CD4-positive, alpha-beta T cell treated with Interleukin-12 subunit alpha and Interleukin-12 subunit beta, for 1 hour (primary cell): ENCODE results near the gene INTS13.
"Not testable (repeated sequence)": the region's sequence is repeated elsewhere in the genome, so short reads cannot be mapped to it uniquely, and the experiment has no call there.

Experiments used
- DNase-seq: peaks from one replicate; pipeline ENCODE4 v3.0.0-alpha.2; 2020

INTS13 gene, protein sequence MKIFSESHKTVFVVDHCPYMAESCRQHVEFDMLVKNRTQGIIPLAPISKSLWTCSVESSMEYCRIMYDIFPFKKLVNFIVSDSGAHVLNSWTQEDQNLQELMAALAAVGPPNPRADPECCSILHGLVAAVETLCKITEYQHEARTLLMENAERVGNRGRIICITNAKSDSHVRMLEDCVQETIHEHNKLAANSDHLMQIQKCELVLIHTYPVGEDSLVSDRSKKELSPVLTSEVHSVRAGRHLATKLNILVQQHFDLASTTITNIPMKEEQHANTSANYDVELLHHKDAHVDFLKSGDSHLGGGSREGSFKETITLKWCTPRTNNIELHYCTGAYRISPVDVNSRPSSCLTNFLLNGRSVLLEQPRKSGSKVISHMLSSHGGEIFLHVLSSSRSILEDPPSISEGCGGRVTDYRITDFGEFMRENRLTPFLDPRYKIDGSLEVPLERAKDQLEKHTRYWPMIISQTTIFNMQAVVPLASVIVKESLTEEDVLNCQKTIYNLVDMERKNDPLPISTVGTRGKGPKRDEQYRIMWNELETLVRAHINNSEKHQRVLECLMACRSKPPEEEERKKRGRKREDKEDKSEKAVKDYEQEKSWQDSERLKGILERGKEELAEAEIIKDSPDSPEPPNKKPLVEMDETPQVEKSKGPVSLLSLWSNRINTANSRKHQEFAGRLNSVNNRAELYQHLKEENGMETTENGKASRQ

DNA sequence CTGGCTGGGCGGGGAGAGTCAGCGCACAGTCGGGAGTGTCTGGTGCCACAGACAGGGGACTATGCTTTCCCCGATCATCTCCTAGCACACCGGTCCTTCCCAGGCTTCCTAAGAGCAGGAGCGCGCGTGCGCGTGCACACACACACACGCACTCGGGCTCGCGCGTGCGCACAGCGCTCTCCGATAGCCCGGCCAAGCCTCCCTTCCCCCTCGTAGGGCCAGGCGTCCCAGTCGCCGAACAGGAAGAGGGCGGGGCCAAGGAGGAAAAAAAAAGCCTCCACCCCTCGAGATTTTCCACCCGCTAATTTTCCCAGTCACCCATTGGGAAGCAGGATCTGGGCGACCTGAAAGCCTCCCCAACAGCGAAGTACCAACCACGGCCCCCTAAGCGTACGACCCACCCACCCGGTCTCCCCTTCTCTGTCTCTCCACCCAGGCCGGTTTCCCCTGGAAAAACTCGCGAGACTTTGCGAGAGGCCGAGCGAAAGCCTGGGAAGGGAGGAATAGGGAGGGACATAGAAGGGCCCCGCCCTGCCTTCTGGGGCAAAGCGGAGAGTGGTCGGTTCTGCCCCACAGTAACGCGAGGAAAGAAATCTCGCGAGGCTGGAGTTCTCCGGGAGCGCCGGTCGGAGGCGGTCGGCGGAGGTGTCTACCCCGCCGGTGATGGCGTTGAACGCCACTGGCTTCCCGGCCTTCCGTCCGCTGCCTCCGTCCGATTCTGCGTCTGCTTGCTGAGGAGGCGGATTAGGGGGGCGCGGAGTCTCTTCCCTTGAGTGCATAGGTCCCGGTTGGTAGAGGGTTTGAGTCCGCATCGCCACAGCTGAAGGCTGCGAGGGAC, at the start of gene INTS13, which contains the start of gene FGFR1OP2:
TSS of gene INTS13 (minus strand) at position 119 of the 838 bp plus-strand sequence. CDS start 1,178 bp downstream, outside the sequence.
TSS of gene FGFR1OP2 (plus strand) at position 608 of the 838 bp plus-strand sequence. CDS start 15,689 bp downstream, outside the sequence.
- DNase-seq, result peak; percentile 98

DNA sequence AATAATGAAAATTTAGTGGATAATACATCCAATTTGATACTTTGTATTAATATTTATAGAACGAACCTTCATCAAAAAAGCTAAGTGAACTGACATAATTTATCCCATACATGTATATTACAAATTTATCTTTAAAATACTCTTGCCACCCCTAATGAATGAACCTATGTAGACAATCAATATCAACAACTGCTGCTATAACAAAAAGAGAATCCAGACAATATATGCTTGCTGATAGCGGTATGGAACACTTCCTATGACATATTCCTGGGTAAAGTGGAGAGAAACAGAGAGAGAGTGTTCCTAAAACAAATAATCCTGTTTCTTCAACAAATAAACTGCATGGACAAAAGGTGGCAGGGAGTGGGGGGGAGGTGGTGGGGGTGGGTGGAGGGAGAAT, 45.1 kb upstream of the INTS13 start:
- no peak for DNase-seq

DNA sequence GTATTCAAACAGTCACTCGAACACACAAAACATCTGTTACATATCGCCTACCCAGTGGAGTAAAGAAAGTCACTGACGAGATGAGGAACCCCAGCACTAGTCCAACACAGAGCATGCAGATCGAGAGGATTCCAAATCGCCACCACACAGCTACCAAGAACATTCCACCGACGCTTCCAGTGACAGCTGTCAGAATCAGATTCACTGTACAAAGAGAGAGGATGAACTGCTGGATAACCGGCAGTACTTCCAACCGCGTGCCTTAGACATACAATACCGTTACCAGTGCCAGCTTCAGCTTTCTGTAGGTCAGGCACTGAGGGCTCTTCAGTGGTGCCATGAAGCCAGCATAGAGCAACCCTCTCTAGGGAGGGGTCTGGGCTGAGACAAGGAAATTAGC, 42.0 kb upstream of the INTS13 start:
- no peak for DNase-seq

- no peak for DNase-seq
Observed at GRCh38 chr12:26978801-26979200, 41.0 kb upstream of the INTS13 start.

- DNase-seq, result no peak
Observed at GRCh38 chr12:26976687-26977086, 38.9 kb upstream of the INTS13 start.

GRCh38 chr12:26971963-26972362, 34.2 kb upstream of the INTS13 start:
- peak; percentile 76 for DNase-seq

- no peak for DNase-seq
Observed at GRCh38 chr12:26970136-26970535, 32.4 kb upstream of the INTS13 start.

- no peak for DNase-seq
Observed at GRCh38 chr12:26966842-26967241, 29.1 kb upstream of the INTS13 start.

DNA sequence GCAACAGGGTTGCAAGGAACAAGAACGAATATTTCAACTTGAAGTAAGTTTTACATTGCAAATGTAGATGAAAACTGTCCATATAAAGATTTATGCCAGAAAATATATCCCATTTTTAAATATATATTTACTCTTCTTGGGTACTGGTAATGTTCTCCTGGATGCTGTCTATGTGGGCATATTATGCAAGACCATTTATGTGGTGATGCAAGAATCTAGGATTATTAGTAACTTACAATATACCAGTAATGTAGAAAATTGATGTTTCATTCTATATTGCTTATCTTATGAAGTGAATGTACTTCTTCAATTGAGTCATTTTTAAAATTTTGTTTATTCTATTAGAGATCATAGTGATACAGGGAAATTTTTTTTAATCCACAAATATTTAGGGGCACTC, 25.6 kb upstream of the INTS13 start:
- DNase-seq, result no peak

DNA sequence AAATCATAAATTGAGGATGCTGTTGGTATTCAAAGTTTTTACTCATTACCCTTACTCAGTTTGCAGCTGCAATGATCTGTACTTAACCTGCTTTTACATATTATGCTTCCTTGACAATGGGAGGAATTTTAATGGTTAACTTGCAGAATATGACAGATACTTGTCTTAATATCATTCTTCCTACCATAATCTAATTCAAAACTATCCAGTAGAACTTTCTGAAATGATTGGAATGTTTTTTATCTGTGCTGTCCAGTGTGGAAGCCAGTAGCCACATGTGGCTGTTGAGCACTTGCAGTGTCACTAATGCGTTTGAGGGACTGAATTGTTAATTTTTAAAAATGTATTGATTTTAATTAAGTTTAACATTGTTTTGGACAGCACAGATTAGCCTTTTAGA, 24.0 kb upstream of the INTS13 start:
- no peak for DNase-seq

GRCh38 chr12:26961391-26961790, 23.6 kb upstream of the INTS13 start:
- DNase-seq, result not testable (repeated sequence)

DNA sequence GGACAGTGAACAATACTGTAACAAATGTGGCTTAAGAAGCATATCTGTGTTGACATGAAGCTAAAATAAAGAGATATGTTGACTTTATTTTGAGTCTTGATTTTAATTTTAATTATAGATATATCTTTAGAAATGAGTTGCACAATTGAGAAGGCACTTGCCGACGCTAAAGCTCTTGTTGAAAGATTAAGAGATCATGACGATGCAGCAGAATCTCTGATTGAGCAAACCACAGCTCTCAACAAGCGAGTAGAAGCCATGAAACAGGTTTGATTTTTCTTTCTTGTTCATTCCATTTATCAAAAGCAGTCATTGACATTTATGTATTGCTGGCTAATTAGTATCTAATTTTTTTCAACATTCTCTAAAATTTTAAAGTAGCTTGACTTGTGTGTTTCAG, 16.2 kb upstream of the INTS13 start:
- no peak for DNase-seq

DNA sequence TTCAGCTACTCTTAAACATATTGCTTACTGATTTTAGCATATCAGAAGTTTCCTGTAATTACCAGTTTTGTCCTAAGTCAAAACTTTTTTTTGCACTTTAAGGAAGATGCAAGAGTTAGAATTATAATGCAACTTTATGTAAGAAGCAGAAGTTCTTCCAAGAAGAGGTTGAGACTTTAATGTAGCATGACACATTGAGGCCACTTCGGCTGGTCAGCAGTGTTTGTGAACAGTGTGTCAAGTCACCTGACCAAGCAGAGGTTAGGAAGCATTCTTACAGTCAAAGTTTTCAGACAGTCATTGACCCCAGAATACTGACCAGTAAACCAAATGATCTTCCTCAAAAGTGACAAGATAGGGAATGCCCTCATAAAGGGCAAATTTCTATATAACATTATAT, 15.7 kb upstream of the INTS13 start:
- DNase-seq, result no peak

GRCh38 chr12:26948309-26948708, 10.5 kb upstream of the INTS13 start:
- no peak for DNase-seq

DNA sequence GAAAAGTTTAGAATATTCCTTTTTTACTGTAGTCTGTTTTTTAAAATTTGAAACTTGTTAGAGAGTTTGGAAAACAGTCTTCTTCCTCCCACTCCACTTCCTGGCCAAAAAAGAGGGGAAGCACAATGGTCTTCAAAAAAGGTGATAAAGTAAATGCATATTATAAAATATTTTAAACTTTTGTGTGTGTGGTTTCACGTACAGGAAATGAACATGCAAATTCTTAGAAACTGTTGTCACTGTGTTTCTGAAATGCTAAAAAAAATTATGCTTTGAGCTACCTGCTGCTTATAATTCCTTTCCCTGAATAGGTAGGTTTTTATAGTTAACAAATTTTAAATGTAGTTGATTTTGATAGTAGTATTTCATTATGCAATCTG, 3.4 kb upstream of the INTS13 start:
- peak; percentile 40 for DNase-seq

- DNase-seq, result peak; percentile 47
Observed at GRCh38 chr12:26940516-26941214, 2.9 kb upstream of the INTS13 start.

DNA sequence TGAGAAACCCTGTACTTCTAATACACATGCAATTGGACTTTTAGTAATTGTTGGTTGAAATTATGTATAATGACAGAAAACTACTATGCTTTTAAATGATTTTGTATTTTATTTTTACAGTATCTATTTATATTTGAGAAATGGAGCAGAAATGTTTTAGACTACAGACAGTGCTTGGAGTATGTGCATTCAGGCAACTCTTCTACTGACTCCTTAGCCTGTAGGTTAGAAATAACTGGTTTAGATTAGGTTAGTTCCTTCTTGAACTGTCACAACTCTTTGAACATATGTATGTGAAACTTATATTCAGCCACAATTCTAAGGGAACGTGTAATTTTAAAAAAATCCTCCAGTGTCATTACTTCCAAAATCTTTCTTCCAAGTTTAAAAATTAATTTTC, 2.2 kb upstream of the INTS13 start:
- DNase-seq, result no peak

- peak; percentile 24 for DNase-seq
Observed at GRCh38 chr12:26939192-26939832, 1.5 kb upstream of the INTS13 start.

DNA sequence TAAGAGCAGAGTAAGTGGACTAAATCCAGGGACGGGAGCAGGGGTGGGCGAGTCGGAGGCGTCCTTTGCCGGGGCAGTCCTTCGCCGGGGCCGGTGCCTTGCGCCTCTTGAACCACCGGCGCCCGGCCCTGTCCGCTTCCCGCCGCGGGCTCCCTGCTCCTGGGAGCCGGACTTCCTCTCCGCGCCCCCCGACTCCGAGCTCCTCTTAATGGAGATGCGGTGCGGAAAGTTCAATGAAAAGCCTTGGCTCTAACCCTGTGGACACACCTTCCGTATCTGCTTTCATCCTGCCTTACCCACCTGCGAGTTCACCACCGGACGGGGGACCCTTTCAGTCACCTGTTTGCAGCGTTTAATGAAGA, 901 bp upstream of the INTS13 start:
- DNase-seq, result peak; percentile 34

DNA sequence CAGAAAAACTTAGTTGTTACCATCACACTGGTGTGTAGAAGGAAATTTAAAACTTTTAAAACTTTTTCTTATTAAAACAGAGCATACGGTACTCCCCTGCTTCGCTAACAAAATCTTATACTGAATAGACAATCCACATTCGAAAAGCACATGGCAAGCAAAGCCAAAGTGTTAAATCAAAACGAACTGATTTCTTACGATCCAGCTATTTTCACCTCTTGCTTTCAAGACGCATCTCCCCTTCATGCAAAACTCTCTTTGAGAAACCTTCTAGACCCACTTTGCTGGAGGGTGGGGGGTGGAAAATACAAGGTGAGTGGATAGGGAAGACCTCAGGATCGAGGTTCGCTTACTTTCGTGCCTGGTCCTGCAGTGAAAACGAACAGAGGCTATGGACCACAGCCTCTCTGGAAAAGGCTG, 328 bp downstream of the INTS13 start:
- DNase-seq, result no peak

DNA sequence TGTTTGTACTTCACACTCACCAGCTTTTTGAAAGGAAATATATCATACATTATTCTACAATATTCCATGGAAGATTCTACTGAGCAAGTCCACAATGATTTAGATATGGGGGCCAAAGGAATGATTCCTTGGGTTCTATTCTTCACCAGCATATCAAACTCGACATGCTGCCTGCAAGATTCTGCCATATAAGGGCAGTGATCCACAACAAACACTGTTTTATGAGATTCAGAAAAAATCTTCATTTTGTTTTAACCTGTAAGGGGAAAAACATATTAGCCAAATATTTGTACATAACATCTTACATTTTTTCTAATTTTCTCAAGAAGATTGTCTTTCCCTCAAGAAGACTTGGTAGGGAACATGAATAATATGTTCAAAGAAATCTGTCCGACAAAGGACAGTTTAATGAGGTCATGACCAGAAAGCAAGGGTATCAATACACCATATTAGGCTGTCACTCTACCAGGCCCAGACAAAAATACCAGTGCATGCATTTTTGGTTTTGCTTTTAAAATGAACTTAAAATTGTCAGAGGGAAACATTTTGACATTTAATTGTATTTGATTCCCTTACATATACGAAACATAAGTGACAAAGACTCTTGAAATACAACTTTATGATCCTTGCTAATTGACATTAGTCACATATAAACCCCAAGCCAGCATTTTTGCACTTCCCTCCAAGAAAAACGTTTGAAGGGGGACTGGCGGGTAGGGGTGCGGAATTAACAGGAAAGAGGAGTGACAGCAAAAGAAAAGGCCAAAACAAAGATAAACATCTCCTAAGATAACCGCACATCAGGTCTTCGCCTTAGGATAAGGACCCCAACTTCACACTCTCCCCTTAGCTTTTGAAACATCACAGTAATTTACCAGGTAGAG, 980 bp downstream of the INTS13 start:
- DNase-seq, result peak; percentile 33
